ENCODE data around the gene C11orf58.

C11orf58 gene

DNA sequence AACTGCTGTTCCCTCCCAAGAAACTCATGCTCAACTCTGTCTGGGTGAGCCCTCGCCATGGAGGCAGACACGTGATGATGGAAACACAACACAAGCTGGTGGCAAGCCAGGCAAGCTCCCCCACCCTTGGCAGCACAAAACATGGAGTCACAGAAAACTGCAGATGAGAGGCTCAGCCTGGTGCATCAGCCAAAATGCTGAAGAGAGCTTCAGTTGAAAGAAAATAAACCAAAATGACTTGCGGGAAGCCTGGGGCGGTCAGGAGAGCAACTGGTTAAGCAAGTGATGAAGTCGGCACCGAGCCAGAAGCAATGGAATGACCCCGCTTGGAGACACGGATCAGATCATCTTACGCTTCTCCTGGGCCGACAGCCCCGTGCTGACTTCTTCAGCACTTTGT, 68.3 kb downstream of the C11orf58 start:
- DNase-seq = no peak

DNA sequence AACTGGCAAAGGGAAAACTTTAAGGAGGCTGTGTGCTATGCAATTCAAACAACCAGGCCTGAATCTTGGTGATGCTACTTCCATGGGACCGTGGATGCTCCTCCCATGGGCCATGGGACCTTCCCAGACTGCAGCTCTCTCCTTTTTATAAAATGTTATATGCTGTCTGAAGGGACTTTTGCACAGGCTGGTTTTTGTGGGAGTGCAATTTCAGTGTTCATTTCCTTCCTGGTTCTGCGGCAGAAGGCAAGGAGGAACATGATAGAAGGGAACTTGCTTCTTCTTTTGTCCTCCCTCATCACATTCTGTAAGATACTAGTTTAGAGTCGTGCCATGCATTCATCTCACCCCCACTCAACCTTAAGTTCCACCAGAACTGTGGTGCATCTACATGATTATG, 68.9 kb downstream of the C11orf58 start:
- DNase-seq = no peak

Measured in HCEC 1CT (cell line).